ENCODE results near the gene STK24. TPM values are rescaled to one million over a fixed set of nuclear protein-coding genes. Genes with fewer than 3 reads are reported as not detected.

STK24 gene
- total and polyA plus RNA-seq, 3 experiments from 2014 or later: 63.6 to 150 (median 149) TPM

Other genes with a start within 250 kb of the STK24 start
- gene SLC15A1, start 175.6 kb upstream of the STK24 start, total RNA-seq: not detected
- not detected for gene SLC15A1, start 175.6 kb upstream of the STK24 start, polyA plus RNA-seq

All from CD8-positive, alpha-beta memory T cell (primary cell).